GM18517 (cell line): ENCODE data around the gene FARP1.

Experiments
- ATAC-seq: cut with Tn5 transposase; IDR thresholded peaks from one replicate; pipeline ENCODE4 v1.9.1; 2021; ENCODE audit warnings: mild to moderate bottlenecking, moderate library complexity; ENCODE audit not compliant: unreplicated experiment

The FARP1 gene

DNA sequence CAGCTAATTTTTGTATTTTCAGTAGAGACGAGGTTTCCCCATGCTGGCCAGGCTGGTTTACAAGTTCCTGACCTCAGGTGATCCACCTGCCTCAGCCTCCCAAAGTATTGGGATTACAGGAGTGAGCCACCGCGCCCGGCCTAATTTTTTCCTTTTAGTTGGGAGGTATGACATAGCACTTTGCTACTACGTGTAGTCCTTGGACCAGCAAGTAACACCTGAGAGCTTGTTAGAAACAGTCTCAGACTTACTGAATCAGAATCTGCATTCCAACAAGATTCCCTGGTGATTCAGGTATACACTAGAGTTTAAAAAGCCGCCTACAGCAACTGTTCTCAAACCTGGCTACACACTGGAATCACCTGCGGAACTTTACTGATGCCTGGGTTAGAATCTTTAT, 1.8 kb upstream of the FARP1 start:
- ATAC-seq, result no peak

DNA sequence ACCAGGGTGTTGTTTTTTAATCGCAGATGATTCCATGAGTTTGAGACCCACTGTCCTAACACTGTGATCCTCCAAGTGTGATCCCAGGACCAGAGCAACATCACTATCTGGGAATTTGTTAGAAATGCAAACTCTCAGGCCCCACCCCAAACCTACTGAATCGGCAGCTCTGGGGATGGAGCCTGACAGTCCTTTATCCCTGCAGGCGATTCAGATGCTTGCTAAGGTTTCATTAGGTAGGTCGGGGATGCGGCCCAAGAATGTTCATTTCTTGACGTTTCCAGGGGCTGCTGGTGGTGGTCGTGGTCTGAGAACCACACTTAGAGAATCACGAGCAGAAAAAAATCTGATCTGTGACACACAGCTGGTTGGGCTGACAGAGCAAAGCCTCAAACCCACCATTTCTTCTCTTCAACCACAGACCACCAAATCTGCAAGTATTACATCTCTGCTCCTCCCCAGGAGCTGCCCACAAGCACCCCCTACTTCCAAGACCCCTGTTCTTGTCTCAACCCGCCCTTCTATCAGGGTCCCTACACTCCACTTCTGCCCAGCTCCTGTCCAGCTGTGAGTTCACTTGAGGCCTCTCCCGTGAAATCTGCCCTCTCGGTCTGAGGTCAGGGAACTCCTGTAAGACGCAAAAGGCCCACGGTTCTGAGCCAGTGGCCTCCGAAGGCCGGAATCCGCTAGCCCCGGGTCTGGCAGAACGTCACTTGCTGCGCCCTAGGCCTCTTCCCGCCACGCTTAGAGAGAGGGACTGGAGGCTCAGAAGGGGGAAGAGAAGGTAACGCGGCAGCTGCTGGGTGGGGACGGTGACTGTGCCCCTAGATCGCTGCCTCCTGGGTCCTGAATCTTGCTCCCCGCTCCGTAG, 1.1 kb upstream of the FARP1 start:
- ATAC-seq, result no peak

DNA sequence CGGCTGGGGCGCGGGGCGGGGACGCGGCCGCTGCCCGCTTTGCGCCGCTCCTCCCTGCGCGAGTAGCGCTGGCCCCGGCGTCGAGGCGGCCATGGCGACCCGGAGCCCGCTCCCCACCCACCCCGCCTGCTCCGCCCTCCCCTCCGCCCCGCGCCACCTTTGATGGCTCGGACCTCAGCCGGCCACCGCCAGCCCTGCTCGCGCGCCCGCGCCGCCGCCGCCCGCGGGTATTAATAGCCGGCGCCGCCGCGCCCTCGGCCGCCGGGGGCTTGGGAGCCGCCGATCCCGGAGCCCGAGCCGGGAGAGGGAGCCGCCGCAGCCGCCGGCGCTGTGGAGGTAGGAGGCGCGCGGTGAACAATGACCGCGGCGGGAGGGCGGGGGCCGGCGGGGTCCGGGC, 261 bp downstream of the FARP1 start:
- no peak for ATAC-seq

DNA sequence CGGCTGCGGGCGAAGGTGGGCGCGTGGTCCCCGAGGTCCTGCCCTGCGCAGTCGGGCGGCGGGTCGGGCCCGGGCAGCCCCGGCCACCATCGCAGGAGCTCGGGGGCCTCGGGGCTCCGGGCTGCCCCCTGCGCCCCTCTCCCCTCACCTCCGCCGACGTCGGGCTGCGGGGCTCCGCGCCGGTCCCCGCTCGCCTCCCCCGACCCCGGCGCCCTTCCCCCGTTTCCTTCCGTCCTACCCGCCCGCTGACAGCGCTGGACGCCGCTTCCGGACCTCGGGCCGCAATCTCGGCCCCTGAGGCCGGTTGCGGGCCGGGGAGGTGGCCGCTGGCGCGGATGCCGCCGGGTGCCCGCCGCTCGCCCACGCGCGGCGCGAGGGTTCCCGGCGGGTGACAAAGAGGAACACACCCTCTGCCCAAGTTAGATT, 720 bp downstream of the FARP1 start:
- no peak for ATAC-seq

DNA sequence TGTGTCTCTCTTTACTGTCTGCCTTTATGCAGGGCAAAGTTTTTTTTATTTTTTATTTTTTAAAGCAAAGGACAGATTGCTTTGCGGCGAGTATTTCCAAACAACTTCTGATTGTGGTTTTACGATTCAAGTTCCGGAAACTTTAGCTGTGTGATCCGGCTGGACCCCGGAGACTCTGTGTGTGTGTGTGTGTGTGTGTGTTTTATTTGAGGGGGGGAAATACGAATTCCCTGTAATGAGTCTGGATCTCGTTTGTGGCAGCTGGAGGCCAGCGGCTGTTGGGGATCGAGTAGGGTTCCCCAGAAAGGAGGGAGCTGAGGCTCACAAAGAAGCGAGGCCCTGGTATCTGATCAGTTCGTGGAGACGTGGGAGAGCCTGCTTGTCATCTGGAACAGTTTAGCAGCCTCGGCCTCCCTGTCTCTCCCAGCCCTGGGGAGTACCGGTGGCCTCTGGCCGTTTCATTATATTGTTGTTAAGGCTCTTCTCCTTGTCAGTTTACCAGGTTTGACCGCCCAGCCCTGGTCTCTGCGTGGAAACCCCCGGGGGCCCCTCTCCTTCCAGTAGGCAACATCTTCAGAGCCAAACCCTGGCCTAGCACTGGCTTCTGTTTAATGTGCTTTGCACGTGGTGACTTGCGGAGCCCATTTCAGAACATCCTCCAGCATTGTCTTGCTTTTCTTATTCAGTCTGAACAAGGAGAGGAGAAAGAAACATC, 1.3 kb downstream of the FARP1 start:
- no peak for ATAC-seq

DNA sequence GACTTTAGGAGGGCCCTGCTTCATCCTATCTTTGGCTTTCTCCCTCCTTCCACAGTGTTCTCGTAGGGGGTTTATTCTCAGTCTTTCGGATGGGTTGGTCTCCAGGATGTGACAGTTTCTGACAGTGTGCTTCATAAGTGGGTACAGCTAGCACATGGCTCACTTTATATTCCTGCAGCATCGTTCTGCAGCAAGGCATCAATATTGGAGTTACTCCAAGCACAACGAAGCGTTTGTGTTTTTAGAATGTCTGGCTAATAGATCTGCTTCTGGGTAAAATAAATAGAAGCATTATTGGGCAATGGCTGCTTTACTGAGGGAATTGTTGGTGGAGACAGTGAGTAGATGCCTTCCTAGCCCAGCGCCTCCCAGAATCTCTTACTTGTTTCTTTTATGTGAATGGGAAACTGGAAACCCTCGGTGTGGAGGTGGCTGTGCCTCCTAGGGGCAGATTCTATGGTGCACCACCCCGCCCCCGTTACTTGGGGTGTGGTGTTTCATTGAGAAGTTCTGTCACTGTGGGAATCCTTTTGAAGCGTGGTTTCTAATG, 2.0 kb downstream of the FARP1 start:
- ATAC-seq, result no peak

DNA sequence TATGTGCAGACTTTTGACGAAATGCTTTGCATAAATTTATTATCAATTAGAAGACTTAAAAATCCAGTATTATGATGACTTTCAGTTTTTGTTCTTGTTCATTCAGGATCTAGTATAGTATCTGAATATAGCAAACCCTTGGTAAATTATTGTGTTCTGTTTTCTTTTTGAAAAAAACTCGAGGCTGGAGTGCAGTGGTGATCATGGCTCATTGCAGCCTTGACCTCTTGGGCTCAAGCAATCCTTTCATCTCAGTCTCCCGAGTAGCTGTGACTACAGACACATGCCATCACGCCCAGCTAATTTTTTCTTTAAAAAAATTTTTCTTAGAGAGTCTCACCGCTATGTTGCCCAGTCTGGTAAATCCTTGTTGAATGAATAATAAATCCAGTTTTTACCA, 4.6 kb downstream of the FARP1 start:
- ATAC-seq, result no peak

DNA sequence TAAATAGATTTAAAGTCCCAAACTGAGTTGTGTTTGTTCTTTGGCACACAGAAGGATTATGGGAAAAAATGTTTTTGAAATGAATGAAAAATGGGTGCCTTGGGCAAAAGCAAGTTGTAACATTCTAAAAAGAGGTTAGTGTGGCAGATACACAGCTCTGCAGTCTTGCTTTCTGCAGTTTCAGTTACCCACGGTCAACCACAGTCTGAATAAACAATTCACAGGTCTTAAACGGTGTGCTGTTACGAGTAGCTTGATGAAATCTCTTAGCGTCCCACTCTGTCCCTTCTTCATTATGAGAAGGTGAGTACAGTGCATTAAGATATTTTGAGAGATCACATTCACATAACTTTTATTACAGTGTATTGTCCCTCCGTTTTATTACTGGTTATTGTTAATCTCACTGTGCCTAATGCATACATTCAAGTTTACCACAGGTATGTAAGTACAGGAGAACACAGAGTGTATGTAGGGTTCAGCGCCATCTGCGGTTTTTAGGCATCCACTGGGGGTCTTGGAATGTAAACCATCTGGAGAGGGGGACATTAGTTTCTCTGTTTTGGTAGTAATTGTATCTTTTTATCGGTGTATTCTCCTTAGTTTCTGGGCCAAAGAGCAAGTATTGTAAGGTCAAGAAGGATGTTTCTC, 8.1 kb downstream of the FARP1 start:
- no peak for ATAC-seq

DNA sequence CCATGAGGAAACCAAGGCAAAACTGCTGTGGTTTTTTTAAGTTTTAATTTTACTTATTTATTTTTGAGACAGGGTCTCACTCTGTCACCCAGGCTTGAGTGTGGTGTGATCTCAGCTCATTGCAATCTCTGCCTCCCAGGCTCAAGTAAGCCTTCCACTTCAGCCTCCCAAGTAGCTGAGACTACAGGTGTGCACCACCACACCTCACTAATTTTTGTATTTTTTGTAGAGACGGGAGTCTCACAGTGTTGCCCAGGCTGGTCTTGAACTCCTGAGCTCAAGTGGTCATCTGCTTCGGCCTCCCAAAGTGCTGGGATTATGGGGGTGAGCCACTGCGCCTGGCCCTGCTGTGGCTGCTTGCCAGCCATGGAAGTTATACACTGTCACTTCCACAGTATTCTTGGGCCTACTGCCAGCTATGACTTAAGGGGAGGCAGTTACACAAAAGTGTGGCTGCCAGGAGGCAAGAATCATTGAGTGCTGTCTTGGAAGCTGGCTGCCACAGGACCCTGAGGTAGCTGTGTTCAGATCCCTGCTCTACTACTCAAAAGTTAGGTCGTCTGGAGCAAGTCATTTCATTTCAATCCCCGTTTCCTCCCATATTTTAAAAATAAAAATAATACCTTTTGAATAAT, 12.7 kb downstream of the FARP1 start:
- no peak for ATAC-seq

DNA sequence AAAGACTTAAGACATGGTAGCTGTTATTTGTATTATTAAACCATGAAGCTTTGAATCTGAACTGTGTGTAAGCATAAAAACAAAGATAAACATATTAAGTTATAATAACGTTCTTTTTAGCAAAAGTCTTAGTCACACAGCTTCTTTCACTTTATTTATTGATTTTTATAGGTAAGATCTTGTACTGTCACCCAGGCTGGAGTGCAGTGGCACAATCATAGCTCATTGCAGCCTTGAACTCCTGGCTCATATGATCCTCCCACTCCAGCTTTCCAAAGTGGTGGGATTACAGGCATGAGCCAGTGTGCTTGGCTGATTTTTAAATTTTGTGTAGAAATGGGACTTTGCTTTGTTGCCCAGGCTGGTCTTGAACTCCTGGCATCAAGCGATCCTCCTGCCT, 13.4 kb downstream of the FARP1 start:
- ATAC-seq, result no peak

DNA sequence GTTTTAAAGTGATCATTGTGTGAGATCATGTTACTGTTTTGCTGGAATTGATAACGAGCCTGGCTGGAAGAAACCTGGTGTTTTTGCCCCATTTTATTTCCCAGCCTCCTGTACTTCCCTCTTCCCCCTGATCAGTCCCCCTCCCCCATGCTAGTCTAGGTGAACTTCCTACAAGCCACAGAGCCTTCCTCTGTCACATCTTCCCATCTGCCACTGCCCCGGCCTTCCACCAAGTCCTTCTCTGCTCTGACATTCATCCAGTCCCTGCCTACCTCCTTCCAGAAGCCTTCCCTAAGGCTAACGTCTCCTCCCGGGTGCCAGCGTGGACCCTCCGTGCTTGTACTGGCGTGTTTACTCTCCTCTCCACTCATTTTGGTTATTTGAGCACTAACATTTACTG, 14.3 kb downstream of the FARP1 start:
- no peak for ATAC-seq

DNA sequence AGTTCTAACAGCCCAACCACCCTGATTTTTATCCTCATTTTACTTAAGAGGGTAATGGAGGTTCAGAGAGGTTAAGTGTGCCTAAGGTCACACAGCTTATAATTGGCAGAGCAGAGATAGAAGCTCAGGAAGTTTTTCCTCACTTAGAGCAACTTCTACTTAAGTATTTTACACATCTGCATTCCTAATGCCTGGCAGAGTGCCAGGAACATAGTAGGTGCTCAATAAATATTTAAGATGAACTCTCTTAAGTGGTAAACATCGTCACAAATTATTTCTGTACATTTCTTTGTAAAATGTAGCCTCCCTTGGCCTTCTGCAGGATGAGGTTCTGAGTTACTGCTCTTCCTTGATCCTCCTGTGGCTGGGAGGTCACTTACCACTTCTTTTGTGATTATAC, 14.7 kb downstream of the FARP1 start:
- no peak for ATAC-seq

DNA sequence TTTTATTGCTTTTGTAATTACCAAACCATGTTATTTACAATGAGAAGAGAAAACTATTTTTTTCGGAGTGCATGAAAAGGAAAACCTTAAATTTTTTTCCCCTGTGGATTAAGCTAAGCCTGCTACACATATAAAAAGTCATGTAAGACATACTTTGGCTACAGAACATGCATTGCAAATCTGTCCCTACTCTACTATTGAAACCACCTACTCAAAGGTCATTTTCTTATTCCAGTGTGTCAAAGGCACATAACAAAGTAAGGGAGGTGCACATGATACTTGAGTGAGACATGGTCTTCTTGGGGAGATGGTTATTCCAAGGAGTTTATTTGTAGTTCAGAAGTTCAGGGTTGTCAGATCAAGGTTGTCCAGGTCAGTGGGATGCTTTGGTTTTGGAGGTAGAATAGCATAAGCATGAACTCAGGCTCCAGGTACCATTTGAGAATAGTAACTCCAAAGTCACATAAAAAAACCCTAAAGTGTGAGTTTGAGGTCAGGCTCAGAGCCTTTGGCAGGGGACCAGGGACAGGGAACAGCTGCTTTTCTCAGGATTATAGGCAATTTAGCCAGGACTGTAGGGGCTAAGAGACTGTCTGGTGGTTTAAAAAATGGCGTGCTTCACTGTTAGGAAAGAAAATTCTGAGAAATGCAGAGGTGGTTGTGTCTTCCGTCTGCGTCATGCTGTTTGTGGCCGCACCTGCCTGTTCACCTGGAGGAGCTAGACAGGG, 15.4 kb downstream of the FARP1 start:
- ATAC-seq, result no peak

DNA sequence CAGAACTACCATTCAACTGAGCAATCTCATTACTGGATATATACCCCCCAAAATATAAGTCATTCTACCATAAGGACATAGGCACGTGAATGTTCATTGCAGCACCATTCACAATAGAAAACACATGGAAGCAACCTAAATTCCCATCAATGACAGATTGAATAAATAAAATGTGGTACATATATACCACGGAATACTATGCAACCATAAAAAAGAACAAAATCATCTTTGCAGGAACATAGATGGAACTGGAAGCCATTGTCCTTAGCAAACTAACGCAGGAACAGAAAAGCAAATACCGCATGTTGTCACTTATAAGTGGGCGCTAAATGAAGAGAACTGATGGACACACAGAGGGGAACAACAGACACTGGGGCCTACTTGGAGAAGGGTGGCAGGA, 20.0 kb downstream of the FARP1 start:
- no peak for ATAC-seq

DNA sequence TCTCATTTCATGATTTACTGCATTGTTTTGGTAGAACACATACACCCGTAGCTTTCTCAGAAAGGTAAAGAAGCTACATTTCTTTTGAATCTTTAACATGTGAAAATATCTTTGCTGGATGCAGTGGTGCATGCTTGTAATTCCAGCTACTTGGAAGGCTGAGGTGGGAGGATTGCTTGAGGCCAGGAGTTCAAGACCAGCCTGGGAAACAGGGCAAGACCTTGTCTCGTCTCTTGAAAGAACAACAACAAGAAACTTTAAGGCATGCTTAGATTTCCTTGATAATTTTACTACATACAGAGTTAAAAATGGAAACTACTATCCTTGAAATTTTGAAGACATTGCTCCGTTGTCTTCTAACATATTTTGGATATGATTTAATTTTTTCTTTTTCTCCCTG, 26.4 kb downstream of the FARP1 start:
- no peak for ATAC-seq

DNA sequence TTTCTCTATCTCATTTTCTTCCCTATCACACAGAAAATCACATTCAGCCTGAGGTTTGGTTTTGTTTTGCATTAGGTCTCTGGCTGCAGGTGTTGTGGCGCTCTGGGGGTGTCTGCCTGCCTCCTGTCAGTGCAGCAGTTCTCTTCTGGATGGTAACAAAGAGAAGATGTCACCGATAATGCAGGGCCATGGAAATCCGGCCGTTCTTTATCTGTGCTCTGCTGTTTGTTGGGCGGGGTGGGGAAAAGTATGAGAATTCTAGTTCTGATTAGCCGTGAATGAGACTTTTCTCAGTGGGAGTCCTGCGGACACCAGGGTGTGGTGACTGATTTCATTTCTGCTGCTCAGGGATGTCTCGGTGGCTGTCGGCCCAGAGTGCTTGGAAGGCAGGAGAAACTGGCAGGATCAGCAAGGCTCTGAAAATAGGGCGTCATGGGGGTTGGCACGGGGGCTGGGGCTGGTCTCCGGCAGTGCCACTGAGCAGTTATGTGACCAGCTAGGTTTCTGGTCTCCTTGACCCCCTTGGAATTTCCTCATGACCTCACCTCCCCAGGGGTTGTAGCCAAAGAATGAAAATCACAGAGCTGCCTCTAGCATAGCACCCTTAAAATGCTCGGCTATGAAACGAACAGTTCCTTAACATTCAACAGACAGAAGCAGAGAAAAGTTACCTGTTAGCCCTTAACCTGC, 29.2 kb downstream of the FARP1 start:
- no peak for ATAC-seq

DNA sequence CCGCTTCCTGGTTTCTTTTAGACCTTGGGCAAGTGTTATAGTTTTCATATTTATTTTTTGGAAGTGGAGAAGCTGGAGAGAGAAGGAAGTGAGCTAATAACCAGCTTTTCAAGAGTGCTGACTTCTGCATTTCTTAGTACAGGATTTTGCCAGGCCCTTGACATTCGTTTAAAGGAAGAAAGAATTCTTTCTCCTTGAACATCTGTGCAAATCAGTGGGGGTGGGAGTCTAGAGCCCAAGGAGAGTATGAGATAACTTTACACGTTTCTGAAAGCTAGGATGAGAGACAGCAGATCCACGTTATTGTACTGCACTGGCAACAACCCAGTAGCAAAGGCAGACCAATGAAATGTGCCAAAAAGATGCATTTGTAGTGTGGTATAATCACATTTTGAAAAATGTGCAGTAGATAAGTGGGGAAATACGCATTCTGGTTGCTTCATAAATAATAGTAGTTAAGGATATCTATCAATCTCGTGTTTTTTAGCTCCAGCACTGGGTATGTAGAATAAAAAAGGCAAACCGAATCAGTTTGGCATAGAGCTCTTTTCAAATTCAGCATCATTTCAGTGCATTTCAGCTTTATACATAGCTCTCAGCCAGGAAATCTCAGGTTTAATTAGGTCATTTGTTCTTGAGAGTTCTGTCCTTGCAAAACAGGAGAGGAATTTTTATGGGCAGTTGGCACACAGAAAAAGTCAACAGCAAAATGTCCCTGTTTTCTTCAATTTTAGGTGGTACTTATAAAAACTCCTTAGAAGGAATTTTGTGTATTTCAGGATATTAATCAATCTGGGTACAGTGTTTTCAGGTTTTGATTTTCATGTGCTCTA, 29.9 kb downstream of the FARP1 start:
- ATAC-seq, result no peak

DNA sequence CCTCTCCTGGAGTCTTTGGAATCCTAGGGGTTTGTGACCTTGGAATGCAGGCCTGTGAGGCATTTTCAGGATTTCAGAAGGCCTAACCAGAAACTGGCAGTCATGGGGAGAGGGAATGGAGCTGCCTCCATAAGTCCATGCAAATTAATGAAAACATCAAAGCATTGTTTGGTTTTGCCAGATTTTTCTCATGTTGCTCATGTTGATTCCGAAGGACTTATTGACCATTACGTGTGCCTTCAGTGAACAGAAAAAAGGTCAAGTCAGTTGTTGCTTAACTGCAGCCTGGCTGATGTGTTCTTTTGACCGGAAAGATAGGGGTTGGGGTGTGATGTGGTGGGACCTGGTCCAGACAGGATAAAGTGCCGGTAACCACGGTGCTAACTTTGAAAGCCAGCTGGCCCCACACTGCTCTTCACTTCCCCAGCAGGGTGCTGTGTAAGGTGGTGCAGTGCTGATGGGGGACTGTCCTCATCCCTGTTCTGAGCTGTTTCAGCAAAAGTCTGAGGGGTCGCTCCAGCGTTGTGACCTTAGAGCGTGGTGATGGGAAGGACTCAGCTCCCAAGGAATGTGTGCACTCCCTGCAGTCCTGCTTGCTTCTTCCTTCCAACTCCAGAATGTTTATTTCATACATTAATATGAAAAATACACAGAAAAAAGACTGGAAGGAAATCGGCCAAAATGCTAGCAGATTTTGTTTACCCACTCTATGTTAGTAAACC, 30.7 kb downstream of the FARP1 start:
- no peak for ATAC-seq
